NCI-H1694 (cell line): ENCODE results near the gene BET1L.
A peak's percentile ranks its signal among the peaks of the same experiment; 100 is the strongest.
"Not testable (repeated sequence)": the region's sequence is repeated elsewhere in the genome, so short reads cannot be mapped to it uniquely, and the experiment has no call there.

Experiments used
- DNase-seq: peaks from one replicate; lab custom pipeline; 2025; lab: John Stamatoyannopoulos, UW

The BET1L gene, protein sequence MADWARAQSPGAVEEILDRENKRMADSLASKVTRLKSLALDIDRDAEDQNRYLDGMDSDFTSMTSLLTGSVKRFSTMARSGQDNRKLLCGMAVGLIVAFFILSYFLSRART

GRCh38 chr11:207208-207862 is at the start of gene BET1L, which contains the start of gene RIC8A:
Gene BET1L (minus strand): TSS chr11:207399. CDS start chr11:207321, 78 bp downstream.
Gene RIC8A (plus strand): TSS chr11:207708. CDS start chr11:208855, 1,147 bp downstream.
- DNase-seq = peak; percentile 84

DNA sequence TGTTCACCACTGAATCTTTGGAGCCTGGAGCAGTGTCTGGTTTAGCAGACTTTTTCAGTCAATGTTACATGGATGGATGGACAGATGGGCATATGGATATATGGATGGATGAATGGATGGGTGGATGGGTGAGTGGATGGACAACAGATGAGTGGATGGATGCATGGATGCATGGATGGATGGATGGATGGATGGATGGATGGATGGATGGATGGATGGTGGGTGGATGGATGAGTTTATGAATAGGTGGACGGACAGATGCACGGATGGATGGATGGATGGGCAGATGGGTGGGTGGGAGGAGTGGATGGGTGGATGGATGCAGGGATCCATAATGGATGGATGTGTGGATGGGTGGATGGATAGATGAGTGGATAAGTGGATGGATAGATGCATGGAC is 48.6 kb upstream of the BET1L start:
- no peak for DNase-seq

- no peak for DNase-seq
These were observed 48.0 kb upstream of the BET1L start for GRCh38 chr11:255176-255575.

GRCh38 chr11:253886-254270 is 46.7 kb upstream of the BET1L start:
- no peak for DNase-seq

DNA sequence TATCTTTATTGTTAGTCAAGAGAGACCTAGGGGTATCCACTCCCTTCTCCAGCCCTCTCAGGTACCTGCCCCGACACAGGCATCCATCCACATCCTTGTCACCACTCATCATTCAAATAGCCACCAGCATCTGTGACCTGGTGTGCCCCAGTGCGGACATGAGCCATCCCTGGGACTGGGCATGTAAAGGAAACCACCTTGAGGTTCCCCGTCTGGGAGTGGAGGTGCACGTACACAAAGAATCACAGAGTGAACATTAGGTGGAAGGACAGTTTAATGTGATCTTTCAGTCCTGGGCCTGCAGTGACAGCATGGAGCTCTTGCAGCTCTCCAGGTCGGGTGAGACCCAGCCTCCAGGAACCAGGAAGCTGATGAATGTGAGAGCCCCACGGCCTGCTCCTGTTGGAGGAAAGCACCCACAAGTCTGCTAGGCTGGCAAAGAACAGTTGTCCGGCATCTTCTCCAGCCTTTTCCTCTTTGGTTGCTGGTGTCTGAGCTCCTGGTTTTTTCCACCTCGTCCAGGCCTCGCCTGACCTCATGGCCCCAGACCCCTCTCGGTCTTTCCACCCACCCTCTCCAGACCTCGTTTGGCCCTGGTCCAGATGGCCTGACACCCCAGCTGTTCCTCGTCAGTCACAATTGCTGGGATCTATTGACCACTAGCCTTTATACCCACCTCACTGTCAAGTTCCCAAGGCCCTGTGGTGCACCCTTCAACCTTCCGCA is 46.1 kb upstream of the BET1L start:
- DNase-seq = no peak

- no peak for DNase-seq
These were observed 45.5 kb upstream of the BET1L start for GRCh38 chr11:252666-253065.

DNA sequence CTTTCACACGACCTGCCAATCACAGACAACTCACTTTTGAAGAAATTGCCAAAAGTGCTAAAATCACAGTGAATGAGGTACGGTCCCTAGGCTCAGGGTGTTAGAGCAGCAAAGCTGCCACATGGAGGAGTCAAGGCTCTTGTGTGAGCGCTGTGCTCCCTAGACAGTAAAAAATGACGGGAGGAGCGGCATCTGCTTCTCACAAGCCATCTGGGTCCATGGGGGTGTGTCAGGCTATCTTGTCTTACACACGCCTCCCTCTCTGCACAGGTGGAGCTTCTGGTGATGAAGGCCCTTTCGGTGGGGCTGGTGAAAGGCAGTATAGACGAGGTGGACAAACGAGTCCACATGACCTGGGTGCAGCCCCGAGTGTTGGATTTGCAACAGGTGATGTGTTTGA is 44.4 kb upstream of the BET1L start:
- no peak for DNase-seq

- DNase-seq = peak; percentile 18
These were observed 43.6 kb upstream of the BET1L start for GRCh38 chr11:250740-251299.

GRCh38 chr11:250274-250673 is 43.1 kb upstream of the BET1L start:
- DNase-seq = no peak

DNA sequence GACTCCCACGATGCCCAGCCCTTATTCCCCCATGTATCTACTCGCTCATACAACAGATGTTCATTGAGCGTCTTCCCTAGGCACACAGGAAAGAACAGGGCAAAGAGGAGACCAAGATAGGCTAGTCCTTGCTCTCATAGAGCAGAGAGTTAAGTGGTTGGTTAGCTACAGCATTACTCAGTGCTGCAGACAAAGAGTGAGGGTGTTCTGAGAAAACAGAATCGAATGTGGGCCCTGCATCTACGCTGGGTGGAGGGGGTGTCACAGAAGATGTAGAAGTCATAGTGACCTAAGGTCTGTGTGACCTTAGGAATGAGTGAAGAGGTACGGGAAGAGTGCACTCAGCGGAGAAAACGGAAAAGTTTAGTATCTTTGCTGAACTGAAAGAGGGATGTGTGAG is 41.9 kb upstream of the BET1L start:
- no peak for DNase-seq

- no peak for DNase-seq
These were observed 37.2 kb upstream of the BET1L start for GRCh38 chr11:244376-244775.

DNA sequence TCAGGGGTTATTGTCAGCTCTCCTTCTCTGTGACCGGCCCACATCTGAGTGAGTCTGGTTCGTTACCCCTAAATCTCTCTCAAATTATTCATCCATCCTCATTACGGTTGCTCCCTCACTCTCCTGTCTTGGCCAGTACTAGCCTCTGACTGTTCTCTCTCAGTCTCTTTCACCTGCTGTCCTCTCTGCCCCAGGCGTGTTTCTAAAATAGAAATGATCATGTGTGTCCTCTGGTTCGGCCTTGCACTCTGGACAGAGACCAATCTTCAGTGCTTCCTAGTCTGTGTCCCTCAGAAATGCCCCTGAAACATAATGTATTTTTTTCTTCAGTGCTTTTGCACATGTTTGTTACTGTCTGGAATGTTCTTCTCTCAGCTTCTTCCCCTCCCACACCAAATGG is 34.4 kb upstream of the BET1L start:
- DNase-seq = no peak

- DNase-seq = no peak
These were observed 33.1 kb upstream of the BET1L start for GRCh38 chr11:240315-240714.

- not testable (repeated sequence) for DNase-seq
These were observed 31.1 kb upstream of the BET1L start for GRCh38 chr11:238346-238745.

DNA sequence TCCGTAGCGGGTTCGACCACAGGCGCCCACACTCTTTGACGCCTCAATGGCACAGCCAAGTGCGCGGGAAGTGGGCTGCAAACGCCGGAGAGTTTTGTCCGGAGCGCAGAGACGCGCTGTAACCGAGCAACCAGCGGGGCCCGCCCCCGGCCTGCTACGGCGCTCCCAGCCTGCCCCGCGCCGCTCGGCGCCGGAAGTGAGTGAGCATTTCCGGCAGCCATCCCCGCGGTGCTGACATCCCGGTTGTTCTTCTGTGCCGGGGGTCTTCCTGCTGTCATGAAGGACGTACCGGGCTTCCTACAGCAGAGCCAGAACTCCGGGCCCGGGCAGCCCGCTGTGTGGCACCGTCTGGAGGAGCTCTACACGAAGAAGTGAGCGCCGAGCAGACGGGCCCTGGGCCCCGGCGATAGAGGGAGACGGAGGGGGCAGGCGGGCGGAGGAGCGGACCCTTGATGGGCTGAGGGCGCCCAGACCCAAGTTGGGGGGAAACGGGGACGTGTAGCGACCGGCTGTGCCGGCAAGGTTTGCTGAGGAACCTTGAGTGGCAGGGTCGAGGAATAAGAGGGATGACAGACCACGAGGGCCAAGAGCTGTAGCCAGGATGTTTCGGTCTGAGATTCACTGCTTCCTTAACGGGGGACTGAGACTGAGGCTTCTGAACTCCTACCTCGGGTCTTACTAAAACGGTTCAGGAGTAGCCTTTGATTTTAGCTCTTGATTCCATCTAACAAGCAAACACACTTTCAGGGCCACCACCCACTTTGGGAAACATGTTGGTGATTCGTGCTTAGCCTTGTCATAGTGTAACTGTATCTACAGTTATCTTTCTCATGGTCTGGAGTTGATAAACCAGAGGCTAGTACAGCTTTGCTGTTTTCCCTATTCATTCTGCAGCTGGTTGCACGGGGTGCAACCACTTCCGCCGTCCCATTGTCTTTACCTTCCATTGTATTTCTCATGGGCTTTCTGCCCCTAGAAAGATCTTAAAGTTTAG is 29.9 kb upstream of the BET1L start, which contains the start of gene PSMD13:
PSMD13 (plus strand) TSS at position 203 of the 994 bp plus-strand sequence; CDS start at position 277, 74 bp downstream.
- peak; percentile 14 for DNase-seq

- DNase-seq = peak; percentile 6
These were observed 29.0 kb upstream of the BET1L start, which contains the start of gene SIRT3 for GRCh38 chr11:235997-236773. Gene SIRT3 (minus strand): TSS chr11:236342. CDS start chr11:236328, 14 bp downstream.

GRCh38 chr11:235609-235996 is 28.4 kb upstream of the BET1L start:
- DNase-seq = no peak

GRCh38 chr11:235180-235579 is 28.0 kb upstream of the BET1L start:
- DNase-seq = no peak

- DNase-seq = no peak
These were observed 25.8 kb upstream of the BET1L start for GRCh38 chr11:232783-233565.

DNA sequence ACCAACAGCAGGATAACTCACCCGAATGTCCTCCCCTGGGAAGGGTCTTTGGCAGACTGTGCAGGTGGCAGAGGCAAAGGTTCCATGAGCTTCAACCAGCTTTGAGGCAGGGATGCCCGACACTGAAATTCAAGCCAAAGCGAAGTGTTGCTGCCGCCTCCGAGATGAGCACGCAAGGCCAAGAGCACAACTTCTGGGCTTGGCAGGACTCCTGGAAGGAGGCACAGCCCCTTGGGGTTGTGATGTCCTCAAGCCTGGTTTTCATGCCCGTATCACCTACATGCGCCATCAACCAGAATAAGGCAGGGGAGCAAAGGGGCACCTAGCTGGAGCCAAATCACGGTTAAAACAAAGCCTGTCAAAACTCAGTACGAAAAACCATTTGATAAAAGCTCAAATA is 23.2 kb upstream of the BET1L start:
- DNase-seq = no peak
